HEK293T (cell line): Measurements from ENCODE around the gene SOX6.

Experiments
- CTCF ChIA-PET: fragments of 350-600 bp; formaldehyde crosslinking; extraction: SDS; loops from one replicate; lab custom pipeline; 2021; ENCODE audit warnings: antibody characterized with exemption, inconsistent platforms; lab: Yijun Ruan, JAX
- POLR2A ChIA-PET: fragments of 350-600 bp; formaldehyde crosslinking; extraction: SDS; loops from one replicate; lab custom pipeline; 2020; ENCODE audit warnings: antibody characterized with exemption, inconsistent platforms; lab: Yijun Ruan, JAX
- DNase-seq: peaks from one replicate; pipeline ENCODE4 v3.0.0; 2012; ENCODE audit warnings: mixed read lengths; ENCODE audit errors: extremely low spot score
- ARNT ChIP-seq: fragments of 450-650 bp; IDR thresholded peaks from 2 replicates; pipeline ENCODE4 v1.6.1; 2017; ENCODE audit warnings: mild to moderate bottlenecking
- BHLHE40 ChIP-seq: fragments of 450-650 bp; IDR thresholded peaks from 2 replicates; pipeline ENCODE4 v1.6.1; 2016; ENCODE audit warnings: mild to moderate bottlenecking, moderate library complexity, borderline replicate concordance
- CTBP1 ChIP-seq: fragments of 450-650 bp; IDR thresholded peaks from 2 replicates; pipeline ENCODE4 v1.6.1; 2016; ENCODE audit warnings: borderline replicate concordance
- ELF4 ChIP-seq: fragments of 450-650 bp; IDR thresholded peaks from 2 replicates; pipeline ENCODE4 v1.6.1; 2017; ENCODE audit warnings: antibody characterized with exemption
- FOXA1 ChIP-seq: fragments of 450-650 bp; IDR thresholded peaks from 2 replicates; pipeline ENCODE4 v1.6.1; 2016; ENCODE audit warnings: mild to moderate bottlenecking
- FOXK2 ChIP-seq: fragments of 450-650 bp; IDR thresholded peaks from 2 replicates; pipeline ENCODE4 v1.6.1; 2016; ENCODE audit warnings: mild to moderate bottlenecking
- FOXM1 ChIP-seq: fragments of 450-650 bp; IDR thresholded peaks from 2 replicates; pipeline ENCODE4 v1.6.1; 2017; ENCODE audit warnings: mild to moderate bottlenecking, borderline replicate concordance
- HDGF ChIP-seq: fragments of 450-650 bp; IDR thresholded peaks from 2 replicates; pipeline ENCODE4 v1.6.1; 2017; ENCODE audit warnings: antibody characterized with exemption, borderline replicate concordance
- L3MBTL2 ChIP-seq: fragments of 450-650 bp; conservative IDR thresholded peaks from 2 replicates; pipeline ENCODE4 v1.6.1; 2016; ENCODE audit warnings: mild to moderate bottlenecking
- LEF1 ChIP-seq: fragments of 450-650 bp; IDR thresholded peaks from 2 replicates; pipeline ENCODE4 v1.6.1; 2017; ENCODE audit warnings: mild to moderate bottlenecking, borderline replicate concordance
- NFRKB ChIP-seq: fragments of 450-650 bp; IDR thresholded peaks from 2 replicates; pipeline ENCODE4 v1.6.1; 2016; ENCODE audit warnings: mild to moderate bottlenecking, moderate library complexity
- PKNOX1 ChIP-seq: fragments of 450-650 bp; IDR thresholded peaks from 2 replicates; pipeline ENCODE4 v1.6.1; 2016
- SP1 ChIP-seq: fragments of 450-650 bp; IDR thresholded peaks from 2 replicates; pipeline ENCODE4 v1.6.1; 2017
- SUZ12 ChIP-seq: fragments of 450-650 bp; IDR thresholded peaks from 2 replicates; pipeline ENCODE4 v1.6.1; 2016; ENCODE audit warnings: mild to moderate bottlenecking
- TARDBP ChIP-seq: fragments of 450-650 bp; IDR thresholded peaks from 2 replicates; pipeline ENCODE4 v1.6.1; 2016
- ZNF384 ChIP-seq: fragments of 450-650 bp; IDR thresholded peaks from 2 replicates; pipeline ENCODE4 v1.6.1; 2016

Gene SOX6

GRCh38 chr11:15936011-15936410, 420.3 kb downstream of the SOX6 start:
- TF ChIP-seq PKNOX1 (no peak), BHLHE40 (no peak), HDGF (no peak), SUZ12 (no peak), ARNT (no peak), FOXK2 (no peak), ZNF384 (no peak), FOXA1 (no peak)
- POLR2A ChIA-PET = no interaction called here
- CTCF ChIA-PET = no interaction called here
- no peak for DNase-seq

- ChIA-PET POLR2A (no interaction called here), CTCF (no interaction called here)
- no peak for DNase-seq
- no peak for TF ChIP-seq SP1
- TF ChIP-seq TARDBP = no peak
- no peak for TF ChIP-seq FOXM1
- no peak for TF ChIP-seq BHLHE40
- no peak for TF ChIP-seq PKNOX1
- TF ChIP-seq NFRKB = no peak
- TF ChIP-seq ARNT = no peak
- no peak for TF ChIP-seq SUZ12
- no peak for TF ChIP-seq FOXK2
- TF ChIP-seq CTBP1 = no peak
- TF ChIP-seq ZNF384 = no peak
- TF ChIP-seq LEF1 = no peak
- TF ChIP-seq L3MBTL2 = no peak
- TF ChIP-seq HDGF = no peak
- no peak for TF ChIP-seq ELF4
- no peak for TF ChIP-seq FOXA1
These were observed 421.0 kb downstream of the SOX6 start for GRCh38 chr11:15935373-15935772.

- ChIA-PET POLR2A (no interaction called here), CTCF (interaction anchor here (0.5 kb wide), 1 partner anchor 76 kb away, joined by 4 read pairs; no protein-coding TSS in a partner anchor)
- no peak for TF ChIP-seq TARDBP
- no peak for TF ChIP-seq PKNOX1
- TF ChIP-seq ZNF384 = no peak
- no peak for TF ChIP-seq ARNT
- no peak for TF ChIP-seq FOXA1
- no peak for TF ChIP-seq SUZ12
- no peak for TF ChIP-seq HDGF
- TF ChIP-seq L3MBTL2 = no peak
- DNase-seq = no peak
These were observed 422.3 kb downstream of the SOX6 start for GRCh38 chr11:15933886-15934625.

GRCh38 chr11:15932417-15932816, 423.9 kb downstream of the SOX6 start:
- ChIA-PET CTCF (no interaction called here), POLR2A (no interaction called here)
- DNase-seq = no peak
- no peak for TF ChIP-seq PKNOX1
- TF ChIP-seq CTBP1 = no peak
- no peak for TF ChIP-seq HDGF
- no peak for TF ChIP-seq L3MBTL2
- TF ChIP-seq SUZ12 = no peak
- no peak for TF ChIP-seq BHLHE40
- TF ChIP-seq ELF4 = no peak
- TF ChIP-seq FOXA1 = no peak
- no peak for TF ChIP-seq ARNT
- no peak for TF ChIP-seq NFRKB
- no peak for TF ChIP-seq LEF1
- no peak for TF ChIP-seq FOXK2
- no peak for TF ChIP-seq TARDBP
- no peak for TF ChIP-seq FOXM1
- TF ChIP-seq SP1 = no peak
- no peak for TF ChIP-seq ZNF384

- CTCF ChIA-PET = no interaction called here
- POLR2A ChIA-PET = no interaction called here
- no peak for TF ChIP-seq ZNF384
- TF ChIP-seq BHLHE40 = no peak
- TF ChIP-seq SP1 = no peak
- no peak for TF ChIP-seq FOXK2
- TF ChIP-seq NFRKB = no peak
- TF ChIP-seq L3MBTL2 = no peak
- no peak for TF ChIP-seq TARDBP
- no peak for TF ChIP-seq PKNOX1
- TF ChIP-seq FOXM1 = no peak
- no peak for TF ChIP-seq LEF1
- TF ChIP-seq SUZ12 = no peak
- no peak for TF ChIP-seq ARNT
- no peak for TF ChIP-seq CTBP1
- no peak for TF ChIP-seq ELF4
- no peak for TF ChIP-seq FOXA1
- TF ChIP-seq HDGF = no peak
- DNase-seq = no peak
These were observed 424.8 kb downstream of the SOX6 start for GRCh38 chr11:15931497-15931896.
